Measurements from ENCODE around the gene SKP1.

The SKP1 gene

DNA sequence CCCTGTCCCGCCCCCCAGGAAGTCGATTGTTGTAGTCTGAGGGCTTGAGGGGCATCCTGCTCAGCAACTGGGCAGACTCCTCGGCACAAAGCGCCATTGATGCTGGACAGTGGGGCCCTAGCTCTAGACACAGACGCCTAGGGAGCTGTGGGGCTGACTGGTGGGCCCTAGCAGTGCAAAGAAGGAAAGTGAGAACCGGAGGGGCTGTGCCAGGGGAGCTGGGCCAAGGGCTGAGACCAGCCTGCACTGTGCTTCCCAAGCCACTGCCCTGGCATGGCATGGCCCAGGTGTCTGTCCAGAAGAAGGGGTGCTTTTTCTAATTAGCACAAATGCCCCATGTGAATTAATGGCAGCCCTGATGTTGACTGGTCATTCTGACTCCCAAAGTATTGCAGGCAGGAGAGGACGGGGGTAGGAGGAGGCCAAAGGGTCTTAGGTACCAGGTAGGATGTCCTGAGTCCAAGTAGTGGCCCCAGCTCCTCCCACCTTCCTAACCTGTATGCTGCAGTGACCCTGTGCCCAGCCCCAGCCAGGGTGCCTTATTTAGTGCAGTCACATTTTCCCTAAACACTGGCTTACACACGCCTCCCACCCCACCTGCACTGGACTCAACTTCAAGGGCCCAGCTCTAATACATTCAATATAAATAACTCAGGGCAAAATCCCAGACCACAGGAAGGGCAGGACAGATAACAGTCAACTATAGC lies 46.4 kb downstream of the SKP1 start:
- in situ Hi-C loops (cut with MboI; ENCODE audit: low sequenced_read_pairs): no loop called here

DNA sequence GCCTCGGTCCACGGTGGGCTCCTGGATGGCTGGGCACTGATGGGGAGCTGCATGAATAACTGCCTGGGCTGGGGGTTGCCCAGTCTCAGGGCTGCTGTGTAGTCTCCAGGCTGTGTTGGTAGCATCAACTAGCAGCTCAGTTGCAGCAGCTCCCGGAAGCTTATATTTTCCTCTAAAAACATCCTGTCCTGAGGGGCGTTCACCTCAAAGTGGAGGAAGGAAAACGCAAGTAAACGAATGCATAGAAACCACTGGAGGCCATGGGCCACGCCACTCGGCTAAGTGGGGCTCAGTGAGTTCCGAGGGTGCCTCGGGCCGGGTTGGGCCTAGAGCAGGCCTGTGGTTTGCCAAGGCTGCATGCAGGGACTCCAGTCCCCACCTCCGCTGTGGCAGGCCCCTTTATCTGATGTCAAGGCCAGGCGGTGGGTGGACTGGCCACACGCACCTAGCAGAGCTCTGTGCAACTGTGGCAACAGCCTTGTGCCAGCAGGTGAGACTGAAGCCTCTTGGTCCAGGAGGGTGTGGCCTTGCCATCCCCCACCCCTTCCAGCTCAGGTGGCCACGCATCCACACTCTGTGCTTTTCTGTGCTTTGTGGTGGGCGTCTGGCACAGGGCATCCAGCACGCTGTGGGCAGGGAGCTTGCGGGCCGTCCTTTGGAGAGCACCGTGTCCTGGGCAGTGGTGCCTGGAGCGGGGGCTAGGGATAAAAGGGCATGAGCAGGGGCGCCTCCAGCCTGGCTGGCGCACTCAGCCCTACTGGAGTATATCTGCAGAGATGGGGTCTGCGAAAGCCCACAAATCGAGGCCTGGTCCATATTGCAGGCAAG lies 47.1 kb downstream of the SKP1 start:
- in situ Hi-C loops (cut with MboI; ENCODE audit: low sequenced_read_pairs): no loop called here

DNA sequence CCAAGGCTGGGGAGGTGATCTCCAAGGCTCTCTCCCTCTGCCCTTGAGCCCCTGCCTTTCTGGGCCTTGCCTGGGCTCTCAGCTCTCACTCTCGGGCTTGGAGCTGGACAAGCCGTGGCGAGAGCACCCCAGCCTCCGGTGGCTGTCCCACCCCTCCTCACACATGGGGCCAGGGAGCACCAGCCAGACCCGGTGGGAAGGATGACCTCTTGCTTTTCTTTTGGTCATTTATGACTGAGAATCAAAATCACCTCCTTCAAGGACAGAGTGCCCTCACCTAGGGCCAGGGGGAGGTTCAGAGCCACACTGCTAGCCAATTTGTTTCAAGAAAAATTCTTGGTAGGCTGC lies 48.1 kb downstream of the SKP1 start:
- in situ Hi-C loops (cut with MboI; ENCODE audit: low sequenced_read_pairs): no loop called here

DNA sequence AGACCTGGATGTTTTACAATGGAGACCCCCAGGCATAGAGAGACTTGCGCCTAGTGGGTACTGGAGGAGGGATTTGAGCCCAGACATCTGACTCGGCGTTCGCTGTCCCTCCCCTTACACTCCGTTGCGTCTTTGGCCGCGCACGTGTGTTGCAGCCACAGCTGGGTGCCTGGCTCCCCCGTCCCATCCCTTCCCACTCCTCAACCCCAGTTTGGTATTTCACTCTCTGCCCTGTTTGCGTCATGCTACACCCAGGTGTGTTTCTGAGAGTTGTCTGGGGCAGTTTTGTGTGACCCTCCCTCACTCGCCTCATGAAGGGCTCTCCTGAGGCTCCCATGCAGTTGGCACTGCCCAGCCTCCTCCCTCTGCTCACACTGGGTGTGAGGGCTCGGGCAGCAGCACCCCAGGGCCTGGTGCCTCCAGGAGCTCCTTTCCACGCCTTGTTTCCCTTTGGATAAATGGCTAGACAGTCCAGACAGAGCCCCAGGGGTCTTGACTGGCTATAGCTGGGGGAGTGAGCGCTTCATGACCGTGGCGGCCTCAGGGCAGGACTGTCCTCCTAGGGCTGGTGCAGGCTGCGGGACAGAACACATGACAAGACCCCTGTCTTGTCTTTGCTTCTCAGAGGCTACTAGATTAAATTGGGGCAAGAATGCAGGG lies 48.6 kb downstream of the SKP1 start:
- in situ Hi-C loops (cut with MboI; ENCODE audit: low sequenced_read_pairs): no loop called here

DNA sequence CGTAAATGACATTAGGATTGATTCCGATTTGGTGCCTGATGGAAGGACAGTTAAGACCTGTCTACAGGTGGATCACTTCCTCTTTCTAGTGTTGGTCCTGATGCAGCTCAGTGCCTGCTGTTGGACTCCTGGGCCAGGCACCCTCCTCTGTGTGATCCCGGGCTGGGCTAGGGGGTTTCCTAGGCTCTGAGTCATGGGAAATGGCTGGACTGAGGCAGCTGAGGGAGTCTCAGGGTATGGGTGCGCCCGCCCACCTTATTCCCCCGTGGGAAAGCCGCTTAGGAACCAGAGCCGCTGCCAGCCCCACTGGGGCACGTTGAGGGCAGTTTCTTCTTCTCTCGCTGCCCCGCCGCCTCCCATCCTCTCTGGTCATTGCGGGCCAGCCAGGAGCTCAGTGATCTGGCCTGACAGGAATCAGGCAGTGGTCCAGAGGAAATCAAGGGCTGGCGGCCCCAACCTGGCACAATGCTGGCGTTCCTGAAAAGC lies 49.3 kb downstream of the SKP1 start:
- in situ Hi-C loops (cut with MboI; ENCODE audit: low sequenced_read_pairs): no loop called here

DNA sequence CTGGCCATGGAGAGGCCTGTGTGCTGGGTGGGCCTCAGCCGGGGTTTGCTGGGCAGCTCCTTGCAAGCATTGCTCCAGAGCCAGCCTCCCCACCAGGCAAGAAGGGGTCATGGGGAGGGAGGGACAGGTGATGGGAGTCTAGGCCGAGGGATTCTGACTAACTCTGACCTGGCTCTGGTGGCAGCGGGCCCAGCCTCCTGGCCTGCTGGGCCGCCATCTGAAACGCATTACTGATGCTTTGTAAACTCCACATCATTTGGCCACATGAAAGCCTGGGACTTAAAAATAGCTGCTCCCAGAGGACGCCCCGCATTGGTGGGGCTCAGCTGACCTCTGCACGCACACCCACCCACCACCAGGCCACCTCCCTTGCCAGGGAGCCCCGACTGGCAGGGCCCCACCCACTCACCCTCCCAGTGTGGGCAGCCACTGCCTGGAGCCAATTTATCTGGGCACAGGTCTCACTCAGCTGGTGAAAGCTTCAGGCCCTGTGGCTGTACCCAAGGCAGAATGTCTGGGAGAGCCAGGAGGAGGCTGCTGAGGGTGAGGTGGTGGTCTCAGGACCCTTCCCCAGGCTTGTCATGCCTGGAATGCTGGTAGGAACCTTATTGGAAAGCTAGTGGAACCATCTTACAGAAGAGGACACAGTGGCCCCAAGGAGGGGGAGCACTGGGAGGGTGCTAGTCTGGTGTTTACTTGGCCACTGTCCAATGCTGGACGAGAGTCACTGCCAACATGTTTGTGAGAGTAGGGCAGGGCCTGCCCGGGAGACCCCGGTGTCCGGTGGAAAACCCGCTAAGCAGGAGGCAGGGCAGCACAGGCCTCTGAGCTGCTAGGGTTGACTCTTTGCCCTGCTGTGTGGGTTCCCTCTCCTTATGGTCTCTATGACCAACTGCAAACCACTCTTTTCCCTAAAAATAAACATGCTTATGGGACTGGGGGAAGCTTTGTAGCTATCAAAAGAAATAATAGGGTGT lies 51.4 kb downstream of the SKP1 start:
- in situ Hi-C loops (cut with MboI; ENCODE audit: low sequenced_read_pairs): no loop called here

DNA sequence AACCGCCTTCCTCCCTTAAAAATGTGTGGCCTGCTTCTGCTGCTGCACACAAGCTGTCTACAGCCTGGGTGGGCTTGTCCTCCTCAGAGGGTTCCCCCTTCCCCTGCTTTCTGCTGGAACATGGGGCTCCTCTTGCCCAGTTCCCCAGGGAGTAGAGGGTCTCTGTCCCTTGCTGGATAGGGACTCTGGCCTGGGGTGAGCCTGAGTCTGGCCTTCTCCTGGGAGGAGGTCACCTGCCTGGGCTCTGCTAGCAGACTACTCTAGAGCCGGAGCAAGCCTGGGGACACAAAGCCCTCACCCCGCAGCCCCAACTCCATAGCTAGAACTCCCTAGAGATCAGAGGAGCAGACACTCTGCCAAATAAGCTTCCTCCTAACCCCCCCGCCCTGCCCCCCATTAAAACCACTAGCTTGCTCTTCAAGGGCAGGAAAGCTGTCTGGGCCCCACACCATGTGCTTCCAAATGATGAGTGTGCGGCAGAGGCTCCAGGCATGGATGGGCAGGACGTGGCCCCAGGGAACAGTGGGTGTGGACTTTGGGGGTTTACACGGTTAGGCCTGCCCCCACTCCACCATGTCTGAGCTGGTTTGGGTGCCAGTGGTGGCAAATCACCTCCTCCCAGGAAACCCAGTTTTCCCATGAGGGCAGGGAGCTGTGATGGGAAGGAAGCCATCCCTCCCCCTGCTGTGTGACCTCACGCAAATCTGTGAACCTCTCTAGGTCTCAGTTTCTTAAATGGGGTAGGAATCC lies 52.3 kb downstream of the SKP1 start:
- in situ Hi-C loops (cut with MboI; ENCODE audit: low sequenced_read_pairs): no loop called here

DNA sequence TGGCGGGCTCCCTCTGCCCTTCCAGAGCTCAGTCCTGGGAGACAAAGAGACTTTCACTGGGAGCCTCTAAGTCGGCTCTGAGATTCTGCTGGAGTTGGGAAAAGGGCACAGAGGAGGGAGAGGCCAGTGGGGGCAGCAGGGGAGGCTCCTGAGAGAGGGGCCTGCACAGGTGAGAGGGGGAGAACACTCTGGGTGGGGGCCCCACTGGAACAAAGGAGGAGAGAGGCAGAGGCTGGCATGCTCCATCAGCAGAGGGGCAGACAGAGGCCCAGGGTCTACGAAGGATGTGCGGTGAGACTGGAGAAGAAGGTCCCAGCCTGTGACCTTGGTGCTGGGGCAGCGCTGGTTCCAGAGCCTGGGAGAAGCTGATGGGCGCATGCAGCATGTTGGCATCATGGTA lies 53.4 kb downstream of the SKP1 start:
- in situ Hi-C loops (cut with MboI; ENCODE audit: low sequenced_read_pairs): no loop called here

DNA sequence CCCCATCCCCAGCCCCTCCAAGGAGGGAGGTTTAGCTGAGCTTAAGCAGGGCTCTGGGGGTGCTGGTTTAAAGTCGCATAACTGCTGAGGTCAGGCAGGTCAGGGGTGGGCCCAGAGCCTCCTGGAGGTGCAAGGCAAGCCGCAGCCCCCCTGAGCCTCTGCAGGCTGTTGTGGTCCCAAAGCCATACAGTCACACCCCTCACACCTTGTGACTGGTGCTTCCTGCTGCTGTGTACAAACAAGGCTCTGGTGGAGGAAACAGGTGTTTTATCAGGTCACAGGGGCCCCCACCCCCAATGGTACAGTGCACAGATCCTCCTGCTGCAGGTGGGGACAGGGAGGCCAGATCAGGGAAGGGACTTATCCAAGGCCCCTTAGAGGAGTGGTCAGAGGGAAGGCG lies 54.2 kb downstream of the SKP1 start:
- in situ Hi-C loops (cut with MboI; ENCODE audit: low sequenced_read_pairs): no loop called here

DNA sequence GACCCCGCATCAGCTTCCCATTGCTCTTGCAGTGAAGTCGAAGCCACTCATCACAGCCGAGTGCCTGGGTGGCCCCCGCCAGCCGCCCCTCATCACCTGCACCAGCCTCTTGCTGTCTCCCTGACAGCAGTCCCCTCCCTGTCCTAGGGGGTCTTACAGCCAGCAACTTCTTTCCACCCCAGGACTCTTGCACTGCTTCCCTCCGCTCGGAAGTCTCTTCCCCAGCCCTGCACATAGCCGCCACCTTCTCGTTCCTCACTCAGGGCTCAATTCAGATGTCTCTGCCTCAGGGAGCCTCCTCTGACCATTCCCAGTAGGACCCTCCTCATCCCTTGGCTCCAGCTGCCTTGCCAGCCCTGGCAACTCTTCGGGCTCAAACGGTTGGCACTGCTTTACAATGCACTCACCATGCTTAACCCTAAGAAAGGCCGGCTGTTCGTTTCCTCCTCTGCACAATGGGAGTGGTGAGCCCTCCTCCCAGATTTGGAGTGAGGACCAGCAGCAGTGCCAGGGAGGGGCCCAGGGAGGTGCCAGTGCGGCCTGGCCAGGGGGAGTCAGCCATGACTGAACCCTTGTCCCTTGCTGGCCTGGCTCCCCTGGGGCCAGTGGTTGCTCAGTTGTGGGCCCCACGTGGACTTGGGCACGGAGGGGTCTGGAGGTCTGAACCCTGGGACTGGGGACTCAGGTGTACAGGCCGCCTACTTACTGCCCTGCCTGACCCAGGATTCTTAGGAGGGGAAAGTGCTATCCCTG lies 56.2 kb downstream of the SKP1 start:
- in situ Hi-C loops (cut with MboI; ENCODE audit: low sequenced_read_pairs): no loop called here

DNA sequence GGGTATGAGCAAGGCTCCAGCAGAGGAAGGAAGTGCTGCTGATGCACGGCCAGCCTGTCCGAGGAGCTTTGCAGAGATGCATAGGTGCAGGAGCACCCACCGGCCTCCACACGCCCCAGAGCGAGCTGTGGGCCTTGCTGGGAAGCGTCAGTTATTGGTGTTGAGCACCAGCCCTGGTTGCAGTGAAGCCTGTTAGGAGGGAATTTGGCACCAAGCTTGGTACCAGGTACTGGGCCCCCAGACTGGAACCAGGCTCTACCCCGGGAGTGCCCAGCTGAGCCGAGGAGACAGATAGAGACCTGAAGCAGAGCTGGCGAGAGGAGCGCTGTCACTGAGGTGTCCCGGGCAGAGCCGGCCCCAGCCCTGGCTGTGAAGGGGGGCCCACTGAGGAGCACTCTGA lies 57.0 kb downstream of the SKP1 start:
- in situ Hi-C loops (cut with MboI; ENCODE audit: low sequenced_read_pairs): no loop called here

DNA sequence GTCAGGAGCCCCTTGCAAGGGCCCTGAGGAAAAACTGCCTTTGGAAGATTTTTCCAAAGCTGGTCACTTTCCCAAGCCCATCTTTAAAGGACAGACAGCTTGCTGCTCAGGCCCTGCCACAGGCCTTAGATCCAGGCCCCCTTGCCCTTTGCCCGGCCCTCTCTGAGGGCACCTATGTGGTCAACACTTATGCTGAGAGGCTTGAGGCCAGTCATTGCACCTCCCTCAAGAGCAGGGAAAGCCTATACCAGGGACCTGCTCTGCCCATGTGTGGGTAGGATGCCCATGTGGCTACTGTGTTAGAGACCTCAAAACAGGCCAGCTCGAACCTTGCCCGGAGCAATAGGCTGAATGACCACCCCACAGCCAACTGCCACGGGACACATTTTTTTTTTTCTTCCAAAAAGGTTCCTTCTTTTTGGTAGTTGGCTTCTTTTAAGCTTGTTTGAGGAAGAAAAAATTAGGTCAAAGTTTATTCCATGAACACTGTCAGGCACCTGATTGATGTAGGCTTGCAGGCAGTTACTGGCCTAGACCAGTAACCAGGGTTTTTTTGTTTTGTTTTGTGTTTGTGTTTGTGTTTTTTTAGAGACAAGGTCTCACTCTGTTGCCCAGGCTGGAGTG lies 58.4 kb downstream of the SKP1 start:
- in situ Hi-C loops (cut with MboI; ENCODE audit: low sequenced_read_pairs): no loop called here

DNA sequence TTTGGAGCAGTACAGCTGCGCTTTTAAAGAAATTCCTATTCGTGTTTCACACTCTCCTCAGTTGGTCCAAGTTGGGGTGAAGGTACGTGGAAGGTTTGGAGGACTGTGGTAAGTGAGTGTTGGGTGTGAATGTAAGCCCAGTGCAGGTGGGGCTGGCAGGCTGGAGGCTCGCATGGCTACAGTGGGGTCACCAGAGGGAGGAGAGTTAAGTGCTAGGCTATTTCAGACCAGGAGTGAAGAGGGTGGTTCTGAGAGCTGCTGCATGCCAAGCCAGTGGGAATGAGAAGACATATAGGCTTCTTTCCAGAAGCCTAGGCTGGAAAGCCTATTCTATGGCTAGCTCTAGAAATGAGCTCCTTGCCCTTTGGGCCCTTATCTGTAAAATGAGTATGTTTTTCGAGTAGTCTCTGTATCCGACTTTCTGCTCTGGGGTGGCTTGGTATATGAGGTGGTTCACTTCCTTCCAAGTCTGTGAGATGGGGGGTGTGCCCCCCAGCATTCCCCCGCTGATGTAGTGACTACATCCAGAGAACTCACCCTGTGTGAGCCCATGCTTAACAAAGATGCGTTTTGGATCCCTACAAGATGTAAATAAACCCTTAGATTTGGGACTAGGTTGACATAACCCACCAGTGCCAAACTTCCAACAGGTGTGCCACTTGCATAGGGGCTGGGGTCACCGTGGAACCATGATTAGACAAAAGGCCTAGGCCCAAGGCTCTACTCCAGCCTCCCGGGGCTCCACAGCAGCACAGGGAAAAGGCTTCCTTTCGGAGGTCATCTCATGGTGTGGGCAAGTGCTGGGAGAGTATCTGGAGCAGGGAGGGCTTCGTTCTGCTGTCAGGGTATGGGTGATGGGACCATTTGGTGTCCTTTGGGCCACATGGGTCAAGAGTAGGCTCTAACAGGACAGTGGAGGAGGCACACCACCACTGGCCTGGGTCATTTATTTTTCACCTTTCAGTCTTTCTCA lies 59.7 kb downstream of the SKP1 start:
- in situ Hi-C loops (cut with MboI; ENCODE audit: low sequenced_read_pairs): no loop called here

DNA sequence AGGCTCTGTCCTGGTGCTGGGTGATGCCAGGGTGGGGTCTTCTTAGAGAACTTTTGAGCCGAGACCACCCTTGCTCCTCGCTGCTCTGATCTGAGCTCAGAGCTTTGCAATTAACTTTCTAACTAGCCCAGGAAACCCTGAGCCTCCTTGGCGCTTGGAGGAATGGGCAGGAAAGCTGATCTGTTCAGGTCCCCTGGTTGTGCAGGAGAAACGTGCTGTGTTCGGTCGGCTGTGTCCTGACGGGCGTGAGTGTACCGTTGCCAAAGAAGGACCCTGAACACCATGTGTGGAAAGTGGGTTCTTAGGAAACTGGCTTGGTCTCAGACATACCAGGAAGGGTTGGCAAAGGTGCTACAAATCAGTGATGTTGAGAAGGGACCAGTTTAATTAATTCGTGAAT lies 60.5 kb downstream of the SKP1 start:
- in situ Hi-C loops (cut with MboI; ENCODE audit: low sequenced_read_pairs): no loop called here

DNA sequence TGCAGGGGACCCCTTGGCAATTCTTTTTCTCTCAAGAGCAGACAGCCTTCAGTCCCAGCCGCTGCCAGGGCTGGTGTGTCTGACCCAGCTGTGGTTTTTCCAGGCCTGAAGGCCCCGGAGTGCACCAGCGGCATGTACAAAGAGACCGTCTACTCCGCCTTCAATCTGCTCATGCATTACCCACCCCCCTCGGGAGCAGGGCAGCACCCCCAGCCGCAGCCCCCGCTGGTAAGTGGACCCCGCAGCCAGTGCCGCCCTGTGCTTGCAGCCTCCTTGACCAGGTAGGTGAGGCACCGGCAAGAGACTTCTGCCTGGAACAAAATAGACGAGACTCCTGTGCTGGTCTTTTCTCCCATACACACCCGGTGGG lies 61.0 kb downstream of the SKP1 start:
- in situ Hi-C loops (cut with MboI; ENCODE audit: low sequenced_read_pairs): no loop called here

DNA sequence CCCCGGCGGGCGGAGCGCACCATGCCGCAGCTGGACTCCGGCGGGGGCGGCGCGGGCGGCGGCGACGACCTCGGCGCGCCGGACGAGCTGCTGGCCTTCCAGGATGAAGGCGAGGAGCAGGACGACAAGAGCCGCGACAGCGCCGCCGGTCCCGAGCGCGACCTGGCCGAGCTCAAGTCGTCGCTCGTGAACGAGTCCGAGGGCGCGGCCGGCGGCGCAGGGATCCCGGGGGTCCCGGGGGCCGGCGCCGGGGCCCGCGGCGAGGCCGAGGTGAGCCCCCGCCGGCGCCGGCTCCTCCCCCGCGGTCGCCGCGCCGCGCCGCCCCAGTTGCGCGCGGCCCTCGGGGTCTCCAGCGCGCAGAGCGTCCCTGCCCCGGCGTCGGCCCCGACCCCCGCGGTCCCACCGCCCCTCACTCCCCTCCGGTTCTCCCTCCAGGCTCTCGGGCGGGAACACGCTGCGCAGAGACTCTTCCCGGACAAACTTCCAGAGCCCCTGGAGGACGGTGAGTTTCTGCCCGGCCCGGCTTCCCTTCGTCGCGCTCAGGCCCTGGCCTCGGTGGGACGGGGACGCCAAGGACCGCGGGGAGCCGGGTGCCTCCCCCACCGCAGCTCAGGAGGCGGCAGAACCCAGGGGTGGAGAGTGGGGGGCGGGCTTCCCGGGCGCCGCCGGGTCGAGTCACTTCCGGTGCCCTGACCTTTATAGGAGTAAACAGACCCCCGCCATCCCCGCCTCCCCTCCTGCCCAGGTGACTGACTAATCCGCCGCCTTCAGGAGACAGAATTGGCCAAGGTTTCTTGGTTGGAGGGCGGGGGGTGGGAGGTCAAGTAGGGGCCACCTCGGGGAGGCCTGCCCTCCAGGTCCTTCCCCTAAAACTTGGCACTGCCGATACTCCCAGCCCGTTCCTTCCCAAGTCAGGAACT lies 61.6 kb downstream of the SKP1 start:
- in situ Hi-C loops (cut with MboI; ENCODE audit: low sequenced_read_pairs): no loop called here

All from HL-60/S4 (cell line).